Measurements from ENCODE around the gene DCTN1.
"Not testable (repeated sequence)": the region's sequence is repeated elsewhere in the genome, so short reads cannot be mapped to it uniquely, and the experiment has no call there.

Gene DCTN1

DNA sequence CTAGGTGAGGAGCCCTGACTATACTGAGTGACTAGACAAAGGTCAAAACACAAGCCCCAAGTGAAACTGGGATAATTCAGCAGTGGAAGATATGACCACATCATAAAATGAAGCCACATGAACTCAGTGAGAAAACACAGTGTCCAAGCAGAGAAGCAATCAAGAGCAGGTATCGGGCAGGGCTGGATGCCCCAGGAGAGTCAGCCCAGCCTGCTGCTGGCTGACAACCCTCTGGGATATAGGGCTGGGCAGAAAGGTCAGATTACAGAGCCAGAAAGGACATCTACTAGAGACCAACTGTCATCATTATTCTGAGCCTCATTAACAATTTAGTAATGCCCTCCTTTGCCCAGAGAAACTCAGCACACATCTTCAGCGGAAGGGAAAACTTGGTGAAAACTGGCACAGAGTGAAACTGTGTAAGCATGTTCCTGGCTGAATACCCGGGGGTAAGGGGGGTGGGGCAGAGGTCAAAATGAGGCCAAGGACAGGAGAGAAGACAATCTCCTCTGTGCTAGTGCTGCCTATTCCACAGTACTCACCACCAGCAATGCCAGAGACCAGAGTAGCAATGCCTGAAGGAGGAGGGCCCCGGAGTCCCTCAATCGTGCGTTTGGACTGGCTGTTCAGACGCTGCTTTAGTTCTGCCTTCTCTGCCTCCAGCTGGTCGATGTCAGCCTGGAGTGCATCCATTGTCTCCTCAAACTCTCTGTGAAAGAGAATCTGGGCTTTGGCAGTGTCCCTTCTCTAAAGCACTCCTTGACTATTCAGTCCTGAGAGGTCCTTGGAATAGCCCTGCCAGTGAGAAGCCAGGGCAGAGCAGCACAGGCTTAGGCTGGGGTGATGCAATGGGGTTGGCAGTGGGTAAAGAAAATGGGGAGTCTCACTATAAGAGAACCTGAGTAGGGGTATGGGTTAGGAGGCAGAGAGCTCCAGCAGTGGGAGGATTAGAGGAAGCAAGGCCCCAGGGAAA, 15.3 kb downstream of the DCTN1 start:
- no peaks in the 10 kb centered on the region for H3K27me3 Mint-ChIP-seq
- no peaks in the 10 kb centered on the region for H3K9me3 Mint-ChIP-seq
- no peak overlapping the region for H3K4me3 Mint-ChIP-seq
- no peak overlapping the region for H3K27ac Mint-ChIP-seq
- H3K4me1 Mint-ChIP-seq: no peaks in the 10 kb centered on the region
- H3K36me3 Mint-ChIP-seq: peaks cover 41% of the 10 kb centered on the region

DNA sequence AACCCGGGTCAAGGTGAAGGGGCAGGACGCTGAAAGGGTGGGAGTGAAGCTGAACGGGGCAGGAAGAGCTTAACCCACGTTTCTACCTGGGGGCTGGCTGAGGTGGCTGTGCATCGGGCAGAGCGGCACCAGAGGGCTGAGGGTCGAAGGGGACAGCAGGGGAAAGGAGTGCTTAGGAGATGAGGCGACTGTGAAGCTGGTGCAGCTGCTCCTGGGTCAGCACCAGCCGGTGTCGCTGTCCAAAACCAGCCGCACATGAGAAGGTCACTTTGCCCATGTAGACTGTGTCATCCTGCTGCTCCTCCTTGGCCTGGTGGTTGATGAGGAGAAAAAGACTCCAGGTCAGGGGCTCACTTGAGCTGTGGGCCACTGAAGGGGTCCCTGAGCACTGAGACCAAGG, 18.8 kb downstream of the DCTN1 start:
- no peak overlapping the region for H3K27ac Mint-ChIP-seq
- peaks cover 31% of the 10 kb centered on the region for H3K36me3 Mint-ChIP-seq
- no peaks in the 10 kb centered on the region for H3K9me3 Mint-ChIP-seq
- no peak overlapping the region for H3K4me3 Mint-ChIP-seq
- H3K4me1 Mint-ChIP-seq: no peaks in the 10 kb centered on the region
- no peaks in the 10 kb centered on the region for H3K27me3 Mint-ChIP-seq

DNA sequence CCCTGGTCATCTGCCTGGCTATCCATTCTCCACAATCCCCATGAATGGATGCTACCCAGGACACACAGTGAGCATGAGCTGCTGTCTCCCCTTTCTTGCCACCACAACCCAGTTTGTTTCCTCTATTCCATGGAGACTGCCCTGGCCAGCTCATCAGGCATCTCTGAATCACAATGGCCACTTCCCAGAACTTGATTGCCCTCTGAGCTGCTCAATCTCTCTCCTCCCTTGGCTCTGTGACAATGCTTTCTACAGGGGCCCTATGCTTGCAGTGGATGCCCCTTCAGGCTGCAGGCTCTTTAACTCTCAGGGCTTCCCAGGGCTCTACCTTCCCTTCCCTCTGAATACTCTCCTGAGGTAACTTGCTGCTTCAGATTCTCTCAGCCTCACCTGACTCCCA, 22.5 kb downstream of the DCTN1 start:
- Mint-ChIP-seq H3K4me3 (no peak overlapping the region), H3K9me3 (no peaks in the 10 kb centered on the region), H3K4me1 (no peaks in the 10 kb centered on the region), H3K27me3 (no peaks in the 10 kb centered on the region), H3K36me3 (peaks cover 19% of the 10 kb centered on the region), H3K27ac (no peak overlapping the region)

DNA sequence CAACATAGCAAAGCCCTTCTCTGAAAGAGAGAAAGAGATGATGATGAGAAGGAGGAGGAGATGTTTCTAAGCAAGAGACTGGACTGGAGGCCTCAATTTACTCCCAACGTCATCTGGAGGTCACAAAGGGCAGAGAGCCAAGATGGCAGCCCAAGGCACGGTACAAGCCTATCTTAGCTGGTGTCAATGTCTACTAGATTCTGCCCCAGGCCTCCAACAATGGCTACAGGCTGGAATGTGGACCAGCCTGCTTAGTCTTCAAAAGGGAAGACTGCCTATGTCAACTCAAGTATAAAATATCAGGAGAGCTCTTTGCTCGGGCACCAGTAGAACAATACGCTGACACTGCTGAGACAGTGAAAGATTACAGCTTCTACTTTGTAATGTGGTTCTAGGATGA, 30.2 kb downstream of the DCTN1 start:
- Mint-ChIP-seq H3K4me1 (no peaks in the 10 kb centered on the region), H3K27ac (no peak overlapping the region), H3K9me3 (no peaks in the 10 kb centered on the region), H3K27me3 (no peaks in the 10 kb centered on the region), H3K4me3 (no peak overlapping the region), H3K36me3 (no peaks in the 10 kb centered on the region)

DNA sequence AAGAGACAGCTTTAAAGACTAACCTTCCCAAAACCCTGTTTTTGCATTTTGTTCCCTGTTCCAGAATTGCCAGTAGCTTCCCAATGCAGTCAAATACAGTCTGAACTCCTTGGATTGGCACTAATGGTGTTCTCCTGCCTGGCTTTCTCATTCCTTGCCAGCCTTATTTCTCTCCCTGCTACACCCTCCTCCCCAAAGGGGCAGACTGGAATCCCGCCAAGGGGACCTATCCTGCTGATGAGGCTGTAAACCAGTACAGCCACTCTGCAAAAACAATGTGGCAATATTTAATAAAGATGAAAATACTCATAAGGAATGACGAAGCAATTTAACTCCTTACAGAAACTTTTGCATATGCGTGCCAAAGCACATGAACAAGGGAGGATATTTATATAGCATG, 32.4 kb downstream of the DCTN1 start:
- Mint-ChIP-seq H3K4me1 (no peaks in the 10 kb centered on the region), H3K27ac (no peak overlapping the region), H3K9me3 (no peaks in the 10 kb centered on the region), H3K36me3 (no peaks in the 10 kb centered on the region), H3K27me3 (no peaks in the 10 kb centered on the region), H3K4me3 (no peak overlapping the region)

DNA sequence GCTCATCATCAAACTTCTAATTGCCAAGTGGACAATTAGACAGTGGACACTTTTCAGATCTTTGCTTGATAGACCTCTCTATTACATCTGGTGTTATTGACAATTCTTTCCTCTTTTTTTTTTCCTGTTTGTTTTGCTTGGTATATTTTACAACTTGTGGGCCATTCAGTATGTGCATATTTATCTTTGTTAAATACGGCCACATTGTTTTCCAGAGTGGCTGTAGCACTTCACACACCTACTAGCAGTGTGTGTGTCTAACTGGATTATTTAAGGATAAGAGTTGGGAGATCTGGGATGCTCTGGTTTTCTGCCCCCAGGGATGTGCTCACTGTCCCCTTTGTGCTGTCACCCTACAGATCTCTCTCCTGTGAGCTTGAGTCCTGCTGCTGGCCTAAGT, 32.8 kb downstream of the DCTN1 start:
- Mint-ChIP-seq H3K27ac (no peak overlapping the region), H3K9me3 (no peaks in the 10 kb centered on the region), H3K27me3 (no peaks in the 10 kb centered on the region), H3K4me1 (no peaks in the 10 kb centered on the region), H3K36me3 (no peaks in the 10 kb centered on the region), H3K4me3 (no peak overlapping the region)

DNA sequence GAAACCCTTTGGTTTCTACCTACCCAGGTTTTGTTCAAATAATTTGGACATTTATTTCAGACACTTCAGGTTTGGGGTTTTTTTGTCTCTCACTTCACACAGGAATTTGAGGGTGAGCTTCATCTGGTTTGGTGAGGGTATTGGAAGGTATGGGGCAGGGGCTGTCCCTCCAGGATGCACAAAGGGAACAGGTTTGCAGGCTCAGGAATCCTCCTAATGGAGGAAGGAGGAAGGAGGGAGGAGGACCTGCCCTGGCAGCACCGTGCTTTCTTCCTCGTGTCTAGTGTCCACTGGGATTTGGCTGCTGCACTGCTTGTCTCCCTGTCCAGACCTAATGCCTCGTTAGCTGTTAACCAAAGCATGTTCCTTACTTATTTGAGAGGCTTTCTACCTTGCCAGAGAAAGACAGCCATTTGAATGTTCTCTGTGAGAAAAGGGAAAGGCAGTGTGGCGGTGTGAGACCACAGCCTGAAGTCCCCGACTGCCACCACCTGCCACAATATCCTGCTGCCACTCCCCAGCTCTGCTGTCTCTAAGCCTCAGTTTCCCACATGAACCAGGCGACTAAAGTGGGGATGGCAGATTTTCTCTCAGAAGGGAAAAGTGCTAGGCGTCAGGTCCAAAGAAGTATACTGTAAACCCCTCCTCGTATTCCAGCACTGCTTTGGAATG, 34.7 kb downstream of the DCTN1 start:
- Mint-ChIP-seq H3K4me1 (no peaks in the 10 kb centered on the region), H3K36me3 (no peaks in the 10 kb centered on the region), H3K27me3 (no peaks in the 10 kb centered on the region), H3K4me3 (no peak overlapping the region), H3K9me3 (no peaks in the 10 kb centered on the region), H3K27ac (no peak overlapping the region)

DNA sequence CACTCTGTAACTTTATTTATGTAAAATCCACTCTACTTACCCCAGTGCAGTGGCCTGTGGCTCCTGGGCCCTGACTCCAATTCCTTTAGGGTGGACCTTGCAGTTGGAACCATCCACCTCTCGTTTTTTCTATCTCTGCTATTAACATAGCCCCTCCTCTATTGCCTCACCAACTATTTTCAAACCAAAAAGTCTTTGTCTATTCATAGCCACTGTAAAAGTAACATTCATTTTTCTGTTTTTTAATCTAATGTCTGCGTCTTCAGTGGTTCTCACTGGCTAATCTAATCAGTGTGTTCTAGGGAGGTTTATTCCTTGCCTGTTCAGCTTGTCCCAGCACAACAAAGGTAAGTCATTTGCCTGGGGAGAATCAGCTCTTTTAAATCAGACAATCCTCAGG, 36.8 kb downstream of the DCTN1 start, which contains the start of gene SLC4A5:
TSS of gene SLC4A5 (minus strand) at position 101 of the 400 bp plus-strand sequence. CDS start 28,393 bp downstream, outside the sequence.
- H3K27me3 Mint-ChIP-seq: no peaks in the 10 kb centered on the region
- H3K4me1 Mint-ChIP-seq: no peaks in the 10 kb centered on the region
- H3K36me3 Mint-ChIP-seq: no peaks in the 10 kb centered on the region
- H3K4me3 Mint-ChIP-seq: no peak within 1 kb of the TSS
- no peaks in the 10 kb centered on the region for H3K9me3 Mint-ChIP-seq
- peak within 1 kb of the TSS; percentile 27 for H3K27ac Mint-ChIP-seq

DNA sequence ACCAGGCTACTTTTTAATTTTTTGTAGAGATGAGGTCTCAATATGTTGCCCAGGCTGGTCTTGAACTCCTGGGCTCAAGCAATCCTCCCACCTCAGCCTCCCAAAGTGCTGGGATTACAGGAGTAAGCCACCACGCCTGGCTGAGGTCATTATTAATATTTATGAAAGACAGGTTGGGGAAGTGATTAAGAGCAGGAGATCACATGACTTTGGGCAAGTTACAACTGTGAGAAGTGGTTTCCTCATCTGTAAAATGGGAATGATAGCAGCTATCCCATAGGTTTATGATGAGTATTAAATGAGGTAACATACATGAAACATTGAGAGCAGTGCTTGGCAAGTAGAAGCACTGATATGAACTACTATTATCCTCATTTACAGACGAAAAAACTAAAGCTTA, 43.9 kb downstream of the DCTN1 start:
- not testable (repeated sequence) for H3K36me3 Mint-ChIP-seq, H3K9me3 Mint-ChIP-seq, H3K27ac Mint-ChIP-seq, H3K27me3 Mint-ChIP-seq, H3K4me3 Mint-ChIP-seq, H3K4me1 Mint-ChIP-seq

DNA sequence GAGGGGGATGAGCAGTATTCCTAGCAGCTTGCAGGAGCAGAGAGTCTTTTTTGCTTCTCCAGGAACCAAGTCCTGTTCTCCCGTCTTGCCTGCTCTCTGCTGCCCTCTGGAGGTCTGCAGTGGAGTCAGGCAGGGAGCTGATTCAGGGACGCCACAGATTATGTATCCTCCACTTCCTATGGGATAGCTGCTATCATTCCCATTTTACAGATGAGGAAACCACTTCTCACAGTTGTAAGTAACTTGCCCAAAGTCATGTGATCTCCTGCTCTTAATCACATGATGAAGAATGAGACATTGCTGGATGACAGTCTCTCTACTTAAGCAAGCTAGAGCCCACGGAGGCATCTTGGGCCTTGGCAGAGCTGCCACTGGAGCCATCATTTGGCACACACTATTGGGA, 45.2 kb downstream of the DCTN1 start:
- no peaks in the 10 kb centered on the region for H3K27me3 Mint-ChIP-seq

DNA sequence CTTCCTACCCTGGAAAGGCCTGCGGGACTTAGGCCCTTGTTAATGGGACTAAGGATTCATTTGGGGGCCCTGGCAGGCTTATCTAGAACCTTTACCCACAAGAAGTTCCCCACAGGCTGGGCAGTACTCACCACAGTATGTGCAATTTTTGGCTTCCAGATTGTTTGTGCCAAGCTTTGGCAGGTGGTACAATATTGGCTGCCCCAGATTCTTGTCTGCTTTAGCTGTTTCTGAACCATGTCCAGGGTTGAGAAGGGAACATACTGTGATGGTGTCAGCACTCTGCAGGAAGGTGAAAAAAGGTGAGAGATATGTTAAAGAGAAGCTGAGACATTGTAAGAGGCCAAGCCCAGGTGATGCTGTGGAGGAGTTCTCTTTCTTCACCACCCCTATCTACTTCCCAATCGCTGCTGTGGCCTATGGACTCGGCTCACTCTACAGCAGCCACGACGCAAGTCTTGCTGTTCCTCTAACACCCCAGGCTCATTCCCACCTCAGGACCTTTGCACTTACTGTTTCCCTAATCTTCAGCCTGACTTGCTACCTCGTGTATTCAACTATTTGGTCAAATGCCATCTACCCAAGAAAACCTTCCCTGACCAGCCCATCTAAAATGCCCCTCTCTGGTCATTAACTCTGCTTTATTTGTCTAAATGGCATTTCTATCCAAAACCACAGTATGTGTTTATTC, 46.1 kb downstream of the DCTN1 start:
- H3K27ac Mint-ChIP-seq: no peak overlapping the region
- H3K4me1 Mint-ChIP-seq: peaks cover 4% of the 10 kb centered on the region
- H3K27me3 Mint-ChIP-seq: no peaks in the 10 kb centered on the region
- no peak overlapping the region for H3K4me3 Mint-ChIP-seq
- no peaks in the 10 kb centered on the region for H3K9me3 Mint-ChIP-seq
- H3K36me3 Mint-ChIP-seq: peaks cover 6% of the 10 kb centered on the region

More for the DNA sequence above, 45.2 kb downstream of the DCTN1 start:
- no peak overlapping the region for H3K4me3 Mint-ChIP-seq
- H3K27ac Mint-ChIP-seq: no peak overlapping the region
- no peaks in the 10 kb centered on the region for H3K9me3 Mint-ChIP-seq
- H3K36me3 Mint-ChIP-seq: peaks cover 6% of the 10 kb centered on the region
- H3K4me1 Mint-ChIP-seq: peaks cover 4% of the 10 kb centered on the region

DNA sequence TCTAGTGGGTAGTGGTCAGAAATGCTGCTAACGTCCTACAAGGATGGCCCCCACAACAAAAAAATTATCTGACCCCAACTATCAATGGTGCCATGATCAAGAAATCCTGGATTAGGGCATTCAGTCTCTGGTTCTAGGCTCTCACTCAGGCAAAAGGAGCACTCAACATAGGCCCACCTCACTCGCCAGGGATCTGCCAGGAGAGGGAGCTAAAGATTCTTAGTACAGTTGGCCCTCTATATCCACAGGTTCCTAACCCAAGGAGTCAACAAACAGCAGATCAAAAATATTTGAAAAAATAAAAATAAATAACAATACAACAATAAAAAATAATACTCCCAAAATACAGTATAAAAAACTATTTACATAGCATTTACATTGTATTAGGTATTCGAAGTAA, 46.9 kb downstream of the DCTN1 start:
- H3K36me3 Mint-ChIP-seq: peaks cover 6% of the 10 kb centered on the region
- peaks cover 4% of the 10 kb centered on the region for H3K4me1 Mint-ChIP-seq
- no peaks in the 10 kb centered on the region for H3K9me3 Mint-ChIP-seq
- no peaks in the 10 kb centered on the region for H3K27me3 Mint-ChIP-seq
- H3K27ac Mint-ChIP-seq: no peak overlapping the region
- no peak overlapping the region for H3K4me3 Mint-ChIP-seq

DNA sequence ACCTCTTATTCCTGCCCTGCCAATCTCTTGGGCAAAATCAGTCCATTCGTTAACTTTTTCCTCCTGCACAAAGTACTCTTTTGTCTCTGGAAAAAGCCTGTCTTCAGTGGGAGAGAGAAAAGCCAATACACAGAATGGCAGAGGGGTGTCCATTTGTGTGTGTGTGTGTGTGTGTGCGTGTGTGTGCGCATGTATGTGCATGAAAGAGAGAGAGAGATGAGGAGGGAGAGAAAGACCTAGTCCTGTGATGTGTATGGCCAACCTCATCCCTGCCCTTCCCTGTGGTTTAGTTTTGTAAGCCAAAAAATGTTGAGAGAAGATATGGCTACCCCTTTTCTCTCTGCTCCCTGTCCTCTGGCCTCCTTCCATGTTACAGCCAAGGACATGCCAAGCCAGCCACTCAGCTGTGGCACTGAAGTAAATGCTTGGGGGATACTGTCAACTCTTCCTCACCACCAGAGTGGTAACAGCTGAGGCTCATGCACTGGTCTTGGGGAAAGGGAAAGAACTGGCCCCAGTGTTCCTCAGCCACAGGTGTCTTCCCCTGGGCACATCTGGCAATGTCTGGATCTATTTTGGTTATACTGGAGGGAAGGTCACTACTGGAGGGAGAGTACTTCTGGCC, 47.4 kb downstream of the DCTN1 start:
- no peak overlapping the region for H3K27ac Mint-ChIP-seq
- peaks cover 4% of the 10 kb centered on the region for H3K36me3 Mint-ChIP-seq
- peaks cover 4% of the 10 kb centered on the region for H3K4me1 Mint-ChIP-seq
- H3K27me3 Mint-ChIP-seq: no peaks in the 10 kb centered on the region
- H3K4me3 Mint-ChIP-seq: no peak overlapping the region
- no peaks in the 10 kb centered on the region for H3K9me3 Mint-ChIP-seq

DNA sequence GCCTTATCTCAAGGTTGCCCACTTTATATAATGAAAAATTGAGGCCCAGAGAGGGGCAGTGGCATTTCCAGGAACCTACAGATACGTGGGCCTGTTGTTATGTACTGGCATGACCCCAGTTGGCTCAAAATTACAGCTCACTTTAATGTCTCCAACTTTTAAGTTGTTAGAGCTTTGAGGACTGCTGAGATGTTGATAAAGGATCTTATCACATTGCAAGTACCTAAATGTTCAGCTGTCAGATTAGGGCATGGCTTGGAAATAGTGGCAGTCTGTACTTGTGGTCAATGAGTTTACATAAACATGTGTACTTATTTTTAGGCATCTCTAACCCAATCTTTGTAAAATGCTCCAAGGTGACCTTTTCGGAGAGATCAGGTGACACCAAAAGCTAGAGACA, 51.5 kb downstream of the DCTN1 start:
- H3K27me3 Mint-ChIP-seq: no peaks in the 10 kb centered on the region
- H3K27ac Mint-ChIP-seq: no peak overlapping the region
- H3K4me3 Mint-ChIP-seq: no peak overlapping the region
- H3K36me3 Mint-ChIP-seq: peaks cover 4% of the 10 kb centered on the region
- no peaks in the 10 kb centered on the region for H3K9me3 Mint-ChIP-seq
- H3K4me1 Mint-ChIP-seq: no peaks in the 10 kb centered on the region

DNA sequence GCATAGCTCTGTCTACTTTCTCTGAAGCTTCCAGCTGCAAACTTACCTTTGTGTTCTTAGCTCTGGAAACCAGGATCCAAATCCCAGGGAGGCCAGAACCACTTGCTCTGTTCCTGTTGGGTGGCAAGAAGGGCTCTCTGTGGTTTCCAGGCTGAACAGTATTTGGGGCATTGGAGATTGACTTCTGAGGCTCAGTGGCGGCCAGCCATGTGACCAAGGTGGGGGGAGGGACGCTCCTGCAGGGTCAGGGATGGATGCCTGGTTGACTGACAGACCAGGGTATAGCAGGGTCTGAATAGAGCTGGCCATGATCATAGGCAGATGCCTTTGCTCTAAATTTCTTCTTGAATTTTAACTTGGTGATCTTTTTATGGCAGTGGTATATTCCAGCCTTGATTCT, 52.0 kb downstream of the DCTN1 start:
- H3K9me3 Mint-ChIP-seq: no peaks in the 10 kb centered on the region
- no peak overlapping the region for H3K4me3 Mint-ChIP-seq
- H3K36me3 Mint-ChIP-seq: peaks cover 4% of the 10 kb centered on the region
- no peaks in the 10 kb centered on the region for H3K4me1 Mint-ChIP-seq
- H3K27ac Mint-ChIP-seq: no peak overlapping the region
- H3K27me3 Mint-ChIP-seq: no peaks in the 10 kb centered on the region

All from activated naive CD4-positive, alpha-beta T cell treated with anti-CD3 and anti-CD28 coated beads, Interleukin-2, amount 50 U/mL, for 24 hours (primary cell).